Stimulated activated CD8-positive, alpha-beta memory T cell treated with anti-CD3 and anti-CD28 coated beads, Interleukin-4, amount 100 ng/mL, for 24 hours (primary cell): ENCODE measurements around the gene FCN3.

Source experiments
- DNase-seq: peaks from one replicate; pipeline ENCODE4 v3.0.0-alpha.2; 2020; ENCODE audit warnings: low read depth

Gene FCN3

DNA sequence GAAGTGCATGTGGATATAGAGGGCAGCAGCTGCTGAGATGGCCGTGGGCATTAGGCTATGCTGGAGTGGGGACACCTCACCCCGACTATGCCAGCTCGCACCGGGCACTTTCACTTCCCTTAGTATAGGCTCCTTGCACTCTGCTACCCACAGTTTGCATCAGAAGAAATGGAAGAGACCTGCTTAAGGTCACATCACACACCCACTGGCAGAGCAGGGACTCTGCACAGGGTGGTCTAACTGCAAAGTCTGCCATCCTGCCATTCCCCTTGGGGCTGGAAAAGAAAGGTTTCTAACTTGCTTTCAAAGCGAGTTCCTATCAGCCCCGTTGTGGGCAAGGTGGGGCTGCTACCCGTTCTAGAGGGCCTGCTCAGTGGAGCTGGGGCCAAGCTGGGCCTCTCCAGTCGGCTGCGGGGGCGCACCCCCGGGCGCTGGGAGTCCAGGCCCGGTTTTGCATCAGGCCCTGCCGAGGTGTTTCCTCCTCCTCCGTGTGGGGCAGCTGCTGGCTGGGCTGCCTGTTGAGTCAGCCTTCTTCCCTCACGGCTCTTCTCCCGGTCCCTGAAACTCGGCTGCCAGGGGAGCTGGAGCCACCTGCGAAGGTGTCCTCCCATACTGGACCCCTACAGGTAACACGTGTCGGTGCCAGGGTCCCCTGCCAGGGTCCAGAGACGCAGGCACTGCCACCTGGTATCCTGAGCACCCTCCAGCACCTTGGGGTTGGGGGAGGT, 32.9 kb downstream of the FCN3 start, which contains the start of gene SYTL1:
SYTL1 (plus strand) TSS at position 498 of the 728 bp plus-strand sequence. CDS start 3,313 bp downstream, outside the sequence.
- DNase-seq = no peak

- no peak for DNase-seq
Measured at GRCh38 chr1:27339213-27339612, 35.4 kb downstream of the FCN3 start.

GRCh38 chr1:27338751-27339150, 35.9 kb downstream of the FCN3 start:
- DNase-seq = no peak

GRCh38 chr1:27336756-27337155, 37.9 kb downstream of the FCN3 start:
- no peak for DNase-seq

- DNase-seq = no peak
Measured at GRCh38 chr1:27335506-27336422, 38.9 kb downstream of the FCN3 start.

GRCh38 chr1:27333717-27334279, 40.8 kb downstream of the FCN3 start:
- no peak for DNase-seq

DNA sequence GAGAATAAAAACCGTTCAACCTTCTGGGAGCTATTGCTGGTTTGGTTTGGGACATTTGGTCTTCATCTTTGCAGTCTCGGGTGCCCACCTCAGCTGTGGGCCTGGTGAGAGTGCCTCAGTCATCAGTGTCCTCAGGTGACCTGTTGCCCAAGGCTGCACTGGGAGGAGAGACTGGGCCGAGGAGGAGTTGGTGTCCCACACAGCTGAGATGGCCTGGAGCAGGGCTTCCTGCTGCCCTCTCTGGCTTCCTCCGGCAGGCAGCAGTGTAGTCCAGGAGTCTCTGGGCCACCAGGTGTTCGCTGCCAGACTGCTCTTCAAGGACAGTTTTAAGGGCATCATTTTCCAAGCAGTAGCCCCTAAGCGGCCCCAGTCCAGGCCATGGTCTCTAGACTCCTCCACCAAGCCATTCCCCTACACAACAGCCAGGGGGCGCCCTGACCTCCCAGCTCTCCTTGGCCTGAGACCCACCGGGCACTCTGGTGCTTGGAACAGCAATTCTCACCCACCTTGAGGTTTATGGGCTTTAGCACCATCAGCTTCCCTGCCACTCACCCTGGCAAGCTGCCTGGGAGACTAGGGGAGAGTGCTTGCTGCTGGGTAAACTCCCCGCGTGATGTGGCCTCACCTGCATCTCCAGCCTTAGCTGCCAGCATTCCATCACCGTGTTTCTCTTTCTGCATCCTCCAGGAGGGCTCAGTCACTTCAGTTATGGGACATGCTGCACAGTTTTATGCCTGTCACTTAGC, 41.9 kb downstream of the FCN3 start:
- peak; percentile 31 for DNase-seq

GRCh38 chr1:27331922-27332321, 42.7 kb downstream of the FCN3 start:
- no peak for DNase-seq

DNA sequence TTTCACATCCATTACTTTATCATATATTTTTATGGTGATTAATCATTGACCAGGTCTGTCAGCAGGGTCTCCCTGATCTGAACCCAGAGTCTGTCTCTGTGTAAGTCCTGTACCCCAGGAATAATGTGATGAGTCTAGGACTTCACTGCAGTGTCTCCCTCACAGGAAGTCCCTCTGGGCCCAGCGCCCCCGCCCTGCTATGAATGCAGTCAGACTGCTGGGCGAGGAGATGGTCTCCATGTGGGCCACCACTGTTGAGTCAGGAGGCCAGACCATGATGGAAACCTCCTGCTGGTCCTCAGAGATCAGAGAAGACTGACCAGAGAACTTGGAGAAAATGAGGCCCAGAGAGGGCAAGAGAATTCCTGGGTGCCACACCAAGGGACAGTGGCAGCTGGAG, 43.2 kb downstream of the FCN3 start:
- DNase-seq = no peak

- DNase-seq = no peak
Measured at GRCh38 chr1:27330786-27331185, 43.8 kb downstream of the FCN3 start.

GRCh38 chr1:27327964-27328363, 46.7 kb downstream of the FCN3 start:
- no peak for DNase-seq

GRCh38 chr1:27325286-27325685, 49.3 kb downstream of the FCN3 start:
- no peak for DNase-seq

- no peak for DNase-seq
Measured at GRCh38 chr1:27322569-27323240, 51.9 kb downstream of the FCN3 start.

DNA sequence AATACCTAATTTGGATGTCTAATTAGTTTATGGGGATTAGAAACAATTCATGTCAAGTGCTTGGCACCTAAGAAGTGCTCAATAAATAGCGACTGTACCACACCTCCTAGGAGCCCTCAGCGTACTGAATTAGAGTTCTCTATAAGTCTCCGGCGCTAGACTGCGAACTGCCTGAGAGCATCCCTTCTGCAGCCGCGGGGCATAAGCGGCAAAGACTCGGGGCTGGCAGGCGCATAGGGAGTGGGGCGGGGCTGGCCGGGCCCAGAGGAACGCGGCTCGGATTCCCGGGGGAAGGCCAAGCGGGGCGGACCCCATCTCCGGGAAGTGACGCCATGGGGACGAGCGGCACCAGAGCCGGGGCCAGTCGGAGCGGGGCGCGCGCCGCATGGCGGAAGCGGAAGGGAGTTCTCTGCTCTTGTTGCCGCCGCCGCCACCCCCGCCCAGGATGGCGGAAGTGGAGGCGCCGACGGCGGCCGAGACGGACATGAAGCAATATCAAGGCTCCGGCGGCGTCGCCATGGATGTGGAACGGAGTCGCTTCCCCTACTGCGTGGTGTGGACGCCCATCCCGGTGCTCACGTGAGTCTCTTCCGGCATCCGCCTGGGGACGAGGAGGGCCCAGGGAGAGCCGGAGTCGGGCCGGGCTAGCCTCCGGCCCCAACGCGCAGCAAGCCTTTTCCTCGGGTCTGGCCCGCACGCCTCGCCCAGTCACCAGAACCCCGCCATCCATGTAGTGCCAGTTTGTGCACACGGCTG, 52.6 kb downstream of the FCN3 start, which contains the start of gene TMEM222:
TMEM222 (plus strand) TSS at position 351 of the 756 bp plus-strand sequence; CDS start at position 386, 35 bp downstream.
- peak; percentile 96 for DNase-seq
